Upper lobe of left lung (tissue), 6 donors: Measurements from ENCODE around the gene GAS2. TPM values are rescaled to one million over a fixed set of nuclear protein-coding genes. Genes with fewer than 3 reads are reported as not detected.

Source experiments
- ATAC-seq, 2 donors: fragments of 200-7000 bp; cut with Tn5 transposase; one replicate each; pipeline ENCODE4 v1.9.1; 2022; ENCODE audit warnings: mild to moderate bottlenecking in 2 of 2, moderate library complexity in 2 of 2; ENCODE audit not compliant: low FRiP score in 2 of 2
- DNase-seq, 2 donors: peaks; one replicate each; pipeline ENCODE4 v3.0.0-alpha.2; 2019 to 2020
- H3K27ac ChIP-seq, 4 donors: fragments of 200-600 bp; sonication (generic); one replicate each; pipeline ENCODE4 v1.5.1; 2016 to 2019
- H3K27me3 ChIP-seq, 4 donors: fragments of 200-600 bp; sonication (generic); one replicate each; pipeline ENCODE4 v1.5.1; 2017 to 2019
- H3K36me3 ChIP-seq, 4 donors: fragments of 200-600 bp; sonication (generic); one replicate each; pipeline ENCODE4 v1.5.1; 2016 to 2019
- H3K4me1 ChIP-seq, 4 donors: fragments of 200-600 bp; sonication (generic); one replicate each; pipeline ENCODE4 v1.5.1; 2018 to 2019
- H3K4me3 ChIP-seq, 4 donors: fragments of 200-600 bp; sonication (generic); one replicate each; pipeline ENCODE4 v1.5.1; 2017 to 2019; ENCODE audit warnings: mild to moderate bottlenecking in 2 of 4, moderate library complexity in 1 of 4
- H3K9me3 ChIP-seq, 4 donors: fragments of 200-600 bp; sonication (generic); one replicate each; pipeline ENCODE4 v1.5.1; 2018 to 2019
- CTCF ChIP-seq, 6 experiments: fragments of 450-650 bp in 4 of 6; fragments of 200-600 bp in 2 of 6; sonication (generic) in 2 of 6; IDR thresholded peaks; one replicate each; pipeline ENCODE4 v1.5.1; 2016 to 2019; ENCODE audit warnings: antibody characterized with exemption in 6 of 6
- EP300 ChIP-seq, 4 donors: sonication (generic); formaldehyde crosslinking; IDR thresholded peaks; one replicate each; pipeline ENCODE4 v1.5.1; 2017; ENCODE audit warnings: antibody characterized with exemption in 4 of 4, control low read depth in 2 of 4
- POLR2A ChIP-seq, 4 donors: fragments of 450-650 bp; IDR thresholded peaks; one replicate each; pipeline ENCODE4 v1.5.1; 2016 to 2017; ENCODE audit warnings: antibody characterized with exemption in 4 of 4, mild to moderate bottlenecking in 2 of 4
- POLR2AphosphoS5 ChIP-seq, 2 donors: sonication (generic); formaldehyde crosslinking; IDR thresholded peaks; one replicate each; pipeline ENCODE4 v1.5.1; 2017; ENCODE audit warnings: antibody characterized with exemption in 2 of 2
- WGBS, 2 donors: methylation state at CpG; one replicate each; pipeline ENCODE4 v1.1.5; 2017 to 2018; 5-methylcytosine and 5-hydroxymethylcytosine counted together
- total RNA-seq, 6 donors: library from RNA; depleted of rRNA in 4 of 6; stranded (reverse); fragments of >200 nt in 4 of 6; gene quantifications; one replicate each; pipeline versions ENCODE4 v1.1.0 to v1.2.1, GENCODE V29; 2016 to 2021
- donor health status: DM: no; HTN: no; CAD: no; lungs with moderate emphysema.
- donor health status: DM: no; HTN: yes; CAD: no; lungs with severe emphysema.

GAS2 gene
- total RNA-seq, 6 donors from 2014 or later, result 1.5 to 6.3 (median 2.1) TPM; not detected in 1

GRCh38 chr11:22774716-22775115 lies 108.3 kb downstream of the GAS2 start:
- Histone ChIP-seq H3K4me3 (no peak overlapping the region), H3K4me1 (no peaks in the 10 kb centered on the region), H3K27ac (no peak overlapping the region), H3K27me3 (no peaks in the 10 kb centered on the region), H3K36me3 (no peaks in the 10 kb centered on the region), H3K9me3 (no peaks in the 10 kb centered on the region)
- ATAC-seq (no peak), DNase-seq (no peak)
- 78 to 87% methylated on average over 2 of the region's 2 CpGs for WGBS, 2 donors
- no peak for TF ChIP-seq POLR2AphosphoS5 (IDR thresholded peaks at IDR 0.05)
- no peak for TF ChIP-seq POLR2A (IDR thresholded peaks at IDR 0.05)
- no peak for TF ChIP-seq EP300 (IDR thresholded peaks at IDR 0.05)
- no peak for TF ChIP-seq CTCF (IDR thresholded peaks at IDR 0.05)

- H3K27ac ChIP-seq, result no peak overlapping the region
- H3K4me3 ChIP-seq, result no peak overlapping the region
- no peaks in the 10 kb centered on the region for H3K4me1 ChIP-seq
- H3K27me3 ChIP-seq, result no peaks in the 10 kb centered on the region
- no peak for ATAC-seq
- WGBS, 2 donors, result 83 to 84% methylated on average over 5 of the region's 5 CpGs
- TF ChIP-seq POLR2AphosphoS5 (IDR thresholded peaks at IDR 0.05), result no peak
- TF ChIP-seq EP300 (IDR thresholded peaks at IDR 0.05), result no peak
- no peak for TF ChIP-seq CTCF (IDR thresholded peaks at IDR 0.05)
- no peak for TF ChIP-seq POLR2A (IDR thresholded peaks at IDR 0.05)
- no peaks in the 10 kb centered on the region for H3K36me3 ChIP-seq
- no peaks in the 10 kb centered on the region for H3K9me3 ChIP-seq
- no peak for DNase-seq
Measured at GRCh38 chr11:22775248-22775647, 108.8 kb downstream of the GAS2 start.

- Histone ChIP-seq H3K27me3 (no peaks in the 10 kb centered on the region), H3K9me3 (no peaks in the 10 kb centered on the region), H3K4me1 (no peaks in the 10 kb centered on the region), H3K36me3 (no peaks in the 10 kb centered on the region), H3K4me3 (no peak overlapping the region), H3K27ac (no peak overlapping the region)
- DNase-seq (no peak), ATAC-seq (no peak)
- TF ChIP-seq CTCF (IDR thresholded peaks at IDR 0.05), result no peak
- no peak for TF ChIP-seq POLR2AphosphoS5 (IDR thresholded peaks at IDR 0.05)
- no peak for TF ChIP-seq POLR2A (IDR thresholded peaks at IDR 0.05)
- TF ChIP-seq EP300 (IDR thresholded peaks at IDR 0.05), result no peak
Measured at GRCh38 chr11:22778642-22779041, 112.2 kb downstream of the GAS2 start.

- no peaks in the 10 kb centered on the region for H3K36me3 ChIP-seq
- H3K27ac ChIP-seq, result no peak overlapping the region
- H3K27me3 ChIP-seq, result no peaks in the 10 kb centered on the region
- TF ChIP-seq POLR2A (IDR thresholded peaks at IDR 0.05), result no peak
- TF ChIP-seq EP300 (IDR thresholded peaks at IDR 0.05), result no peak
- no peak for TF ChIP-seq CTCF (IDR thresholded peaks at IDR 0.05)
- no peak for TF ChIP-seq POLR2AphosphoS5 (IDR thresholded peaks at IDR 0.05)
- ATAC-seq (no peak), DNase-seq (no peak)
- 88 to 93% methylated on average over 5 of the region's 5 CpGs for WGBS, 2 donors
- H3K4me1 ChIP-seq, result no peaks in the 10 kb centered on the region
- H3K4me3 ChIP-seq, result no peak overlapping the region
- H3K9me3 ChIP-seq, result no peaks in the 10 kb centered on the region
Measured at GRCh38 chr11:22779850-22780249, 113.4 kb downstream of the GAS2 start.

GRCh38 chr11:22780952-22781593 lies 114.7 kb downstream of the GAS2 start:
- TF ChIP-seq POLR2AphosphoS5 (IDR thresholded peaks at IDR 0.05) (no peak), CTCF (IDR thresholded peaks at IDR 0.05) (no peak), EP300 (IDR thresholded peaks at IDR 0.05) (no peak), POLR2A (IDR thresholded peaks at IDR 0.05) (no peak)
- Histone ChIP-seq H3K27ac (no peak overlapping the region), H3K4me3 (no peak overlapping the region), H3K4me1 (no peaks in the 10 kb centered on the region), H3K9me3 (no peaks in the 10 kb centered on the region), H3K36me3 (no peaks in the 10 kb centered on the region), H3K27me3 (no peaks in the 10 kb centered on the region)
- ATAC-seq (no peak), DNase-seq (no peak)
- WGBS, 2 donors, result 47% methylated on average over 3 of the region's 3 CpGs
